Activated CD4-positive, alpha-beta T cell treated with anti-CD3 and anti-CD28 coated beads, Interleukin-2, amount 50 U/mL, for 16 hours (primary cell): ENCODE data around the gene STUM.
"Not testable (repeated sequence)": the region's sequence is repeated elsewhere in the genome, so short reads cannot be mapped to it uniquely, and the experiment has no call there.

Experiments used
- DNase-seq: peaks from one replicate; pipeline ENCODE4 v3.0.0-alpha.2; 2020

Gene STUM

DNA sequence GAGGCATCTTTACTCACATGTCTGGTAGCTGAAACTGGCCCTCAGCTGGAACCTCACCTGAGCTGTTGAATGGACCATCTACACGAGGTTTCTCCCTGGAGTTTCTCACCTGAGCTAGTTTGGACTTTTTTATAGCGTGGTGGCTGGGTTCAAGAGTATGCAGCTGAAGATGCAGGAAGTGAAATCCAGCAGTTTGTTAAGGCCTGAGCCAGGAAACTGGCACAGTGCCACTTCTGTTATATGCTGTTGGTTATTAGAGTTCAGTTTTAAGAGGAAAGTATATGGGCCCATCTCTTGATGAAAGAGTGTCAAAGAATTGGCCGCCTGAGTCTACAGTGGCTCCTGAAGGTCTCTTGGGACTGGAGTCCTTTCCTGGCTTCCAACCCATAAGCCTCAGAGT lies 35.6 kb downstream of the STUM start:
- DNase-seq = no peak

DNA sequence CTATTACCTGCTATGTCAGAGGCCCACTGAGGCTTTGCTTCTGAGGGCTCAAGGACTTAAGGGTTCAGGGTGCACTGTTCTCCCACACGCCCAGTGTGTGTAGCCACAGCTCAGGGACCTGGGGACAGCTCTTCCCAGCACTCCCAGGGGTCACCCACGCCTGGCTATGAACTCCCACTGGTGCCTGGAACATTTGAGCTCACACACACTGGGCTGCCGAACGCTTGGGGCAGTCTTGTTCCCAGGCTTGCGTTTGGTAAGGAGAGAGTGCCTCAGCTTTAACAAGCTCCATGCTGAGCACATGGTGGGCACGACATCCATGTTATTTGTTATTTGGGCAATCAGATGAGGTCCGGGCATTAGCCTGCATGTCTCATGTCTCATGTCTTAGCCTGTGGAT lies 37.6 kb downstream of the STUM start:
- no peak for DNase-seq

DNA sequence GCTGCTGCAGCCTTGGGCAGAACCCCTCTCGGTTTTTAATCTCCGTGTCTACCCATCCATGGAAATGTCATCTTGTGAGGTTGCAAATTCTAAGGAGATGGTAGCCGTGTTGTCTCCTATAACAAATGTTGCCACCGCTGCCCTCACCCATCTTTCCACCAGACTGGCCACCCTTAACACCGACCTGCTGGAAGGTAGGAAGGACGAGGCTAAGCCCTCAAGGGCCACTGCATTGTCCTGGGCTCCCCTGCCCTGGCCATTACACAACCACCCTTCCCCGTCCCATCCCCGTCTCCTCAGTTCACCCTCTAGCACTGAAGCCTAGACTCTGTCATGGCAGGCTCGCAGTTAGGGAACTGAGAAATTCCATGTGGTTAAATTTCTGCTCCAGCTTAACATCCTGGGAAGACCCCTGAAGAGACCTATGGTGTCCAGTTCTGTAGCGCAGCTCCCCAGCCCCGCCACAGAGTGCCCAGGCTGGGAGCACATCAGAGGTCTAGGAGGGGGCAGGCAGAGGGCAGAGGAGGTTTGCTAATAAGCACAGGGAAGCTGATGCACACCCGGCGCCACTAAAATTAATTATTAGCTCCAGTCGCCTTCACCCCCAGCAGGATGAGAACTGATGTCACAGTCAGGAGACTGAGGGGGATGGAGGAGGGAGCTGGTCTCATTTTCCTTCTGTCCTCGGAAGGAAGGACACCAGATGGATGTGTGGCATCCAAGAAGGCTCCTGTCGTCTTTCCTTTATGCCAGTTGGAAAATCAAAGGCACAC lies 38.3 kb downstream of the STUM start:
- no peak for DNase-seq

DNA sequence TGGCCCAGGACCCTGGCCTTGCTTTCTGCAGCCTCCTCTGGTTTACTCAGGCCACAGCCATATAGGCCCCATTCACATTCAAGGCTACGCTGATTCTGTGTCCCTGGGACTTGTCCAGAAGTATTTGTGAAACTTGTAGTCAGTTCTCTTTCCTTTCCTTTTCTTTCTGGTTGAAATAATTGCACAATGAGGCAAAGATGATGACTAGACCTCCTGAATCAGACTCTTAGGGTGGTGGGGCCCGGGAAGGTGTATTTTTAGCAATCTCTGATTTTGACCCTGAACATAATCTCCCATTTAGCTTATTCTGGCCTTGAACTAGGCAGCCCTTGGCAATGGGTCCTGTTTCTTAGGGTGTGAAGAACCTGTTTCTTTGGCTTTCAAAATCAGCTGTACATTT lies 39.9 kb downstream of the STUM start:
- DNase-seq = no peak

DNA sequence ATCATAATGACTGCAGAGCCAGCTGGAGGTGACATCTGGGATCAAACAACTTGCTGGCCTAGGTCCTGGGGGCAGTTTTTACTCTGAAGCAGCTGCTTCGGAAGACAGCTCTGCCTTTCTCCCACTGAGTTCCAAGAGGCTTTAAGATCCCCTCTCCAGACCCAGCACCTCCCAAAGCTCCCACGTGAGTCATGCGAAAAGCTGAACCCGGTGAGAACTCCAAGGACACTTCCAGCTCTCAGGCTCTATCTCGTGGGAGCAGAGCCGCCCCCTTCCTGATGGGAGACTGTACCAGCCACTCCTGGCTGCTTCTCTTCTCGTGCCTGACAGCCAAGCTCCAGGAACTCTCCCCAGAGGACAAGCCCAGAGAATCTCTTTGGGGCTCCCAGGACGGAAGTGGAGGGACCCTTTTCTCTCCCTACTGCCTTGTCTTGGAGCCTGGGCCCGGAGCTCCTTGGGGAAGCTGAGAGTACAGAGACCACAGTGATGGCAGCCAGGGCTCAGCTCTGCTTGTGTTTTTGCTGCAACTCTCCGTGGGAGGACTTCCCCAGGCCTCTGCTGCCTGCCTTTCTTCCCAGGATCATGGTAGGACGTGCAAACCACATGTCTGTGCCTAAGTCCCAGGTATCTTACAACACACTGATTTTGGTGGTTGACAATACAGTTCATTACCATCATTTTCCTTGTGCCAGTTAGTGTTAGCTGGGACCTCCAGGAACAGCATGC lies 40.6 kb downstream of the STUM start:
- no peak for DNase-seq

DNA sequence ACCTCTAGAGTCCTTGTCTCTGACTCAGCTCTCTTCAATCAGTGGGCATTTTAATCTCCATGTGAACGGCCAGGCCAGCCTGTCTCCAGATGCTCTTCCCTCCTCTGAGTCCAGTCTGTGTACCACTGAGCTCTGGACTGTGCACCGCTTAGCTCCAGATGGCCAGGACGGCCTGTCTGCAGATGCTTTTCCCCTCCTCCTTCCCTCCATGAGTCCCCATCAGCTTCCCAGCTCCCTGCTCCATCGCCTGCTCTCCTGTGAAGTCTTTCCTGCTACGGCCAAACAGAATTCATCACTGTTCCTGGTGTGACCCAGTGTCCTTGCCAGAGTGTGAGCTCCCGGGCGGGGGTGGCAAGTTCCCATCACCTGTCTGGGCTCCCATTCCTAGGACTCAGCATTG lies 42.0 kb downstream of the STUM start:
- DNase-seq = no peak

DNA sequence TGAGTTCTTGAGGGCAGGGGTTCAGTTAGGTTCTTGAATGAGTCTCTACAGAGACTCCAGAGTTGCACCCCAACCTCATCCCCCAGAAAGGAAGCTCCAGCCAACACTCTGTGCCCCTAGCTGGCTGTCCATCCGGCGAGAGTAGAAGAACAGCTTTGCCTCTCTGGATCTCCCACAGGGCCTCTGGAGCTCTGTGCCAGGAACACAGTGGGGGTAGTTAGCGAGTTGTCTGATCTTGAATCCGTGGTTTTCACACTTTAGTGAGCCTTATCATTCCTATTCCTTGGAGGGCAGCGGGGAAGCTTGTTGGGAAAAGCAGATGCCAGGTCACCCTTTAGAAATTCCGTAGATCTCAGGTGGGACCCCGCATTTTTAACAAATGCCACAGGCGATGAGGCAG lies 45.0 kb downstream of the STUM start:
- no peak for DNase-seq

DNA sequence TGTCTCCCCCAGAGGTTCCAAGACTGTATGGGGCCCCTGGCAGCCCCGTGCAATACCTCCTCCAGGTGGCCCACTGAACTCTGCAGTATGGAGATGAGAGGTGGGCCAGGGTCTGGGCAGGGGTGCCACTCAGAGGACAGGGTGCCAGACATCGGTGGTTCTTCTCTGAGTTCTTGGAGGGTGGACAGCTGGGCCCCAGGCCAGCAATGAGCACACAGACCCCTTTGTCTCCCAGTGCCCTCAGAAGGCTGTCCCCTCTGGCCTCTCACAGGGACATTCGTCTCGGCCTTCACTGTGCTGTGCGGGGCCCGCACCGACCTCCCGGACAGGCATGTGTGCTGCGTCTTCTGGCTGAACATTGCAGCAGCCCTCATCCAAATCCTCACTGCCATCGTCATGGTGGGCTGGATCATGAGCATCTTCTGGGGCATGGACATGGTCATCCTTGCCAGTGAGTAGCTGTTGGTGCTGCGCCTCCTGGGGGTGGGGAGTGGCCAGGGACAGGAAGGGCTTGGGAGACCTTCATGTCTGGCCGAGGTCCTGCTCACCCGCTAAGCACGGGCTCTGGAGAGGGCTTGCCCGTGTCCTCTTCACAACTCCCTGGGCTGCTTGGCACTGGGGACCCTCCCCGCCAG lies 48.1 kb downstream of the STUM start:
- no peak for DNase-seq

DNA sequence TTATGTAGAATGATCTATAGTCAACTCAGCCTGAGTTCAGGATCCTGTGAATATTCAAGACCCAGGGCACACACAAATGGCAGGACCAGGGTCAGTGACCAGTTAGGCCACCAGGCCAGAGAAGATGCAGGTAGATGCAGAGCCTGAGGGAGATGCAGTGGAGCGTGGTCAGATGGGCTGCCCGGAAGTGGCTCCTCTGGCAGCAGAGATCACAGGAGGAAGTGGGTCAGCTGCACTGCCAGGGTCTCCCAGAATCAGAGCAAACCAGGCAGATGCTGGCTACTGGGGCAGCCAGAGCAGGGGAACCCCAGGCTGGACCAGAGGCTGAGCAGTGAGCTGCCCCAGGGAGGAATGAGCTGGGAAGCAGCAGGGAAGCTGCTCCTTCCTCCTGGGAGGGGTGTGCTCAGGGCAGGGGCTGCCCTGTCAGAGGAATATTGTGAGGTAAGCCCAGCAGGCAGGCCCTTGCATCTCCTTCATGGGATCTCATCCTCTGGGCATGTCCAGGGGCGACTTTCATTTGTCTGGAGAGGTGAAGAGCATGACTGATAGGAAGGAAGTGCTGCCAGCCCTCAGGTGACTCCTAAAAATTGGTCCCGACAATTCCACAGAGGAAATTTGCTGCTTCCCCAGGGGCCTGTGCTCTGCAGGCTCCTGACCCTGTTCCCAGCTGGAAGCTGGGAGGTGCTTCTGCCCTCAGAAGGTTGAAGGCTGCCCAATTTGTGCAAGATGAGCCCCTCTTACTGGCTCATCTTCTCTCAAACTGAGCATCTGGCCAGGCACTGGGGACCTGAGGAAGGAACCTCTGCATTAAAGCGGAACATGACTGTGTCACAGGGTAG lies 49.3 kb downstream of the STUM start:
- no peak for DNase-seq

DNA sequence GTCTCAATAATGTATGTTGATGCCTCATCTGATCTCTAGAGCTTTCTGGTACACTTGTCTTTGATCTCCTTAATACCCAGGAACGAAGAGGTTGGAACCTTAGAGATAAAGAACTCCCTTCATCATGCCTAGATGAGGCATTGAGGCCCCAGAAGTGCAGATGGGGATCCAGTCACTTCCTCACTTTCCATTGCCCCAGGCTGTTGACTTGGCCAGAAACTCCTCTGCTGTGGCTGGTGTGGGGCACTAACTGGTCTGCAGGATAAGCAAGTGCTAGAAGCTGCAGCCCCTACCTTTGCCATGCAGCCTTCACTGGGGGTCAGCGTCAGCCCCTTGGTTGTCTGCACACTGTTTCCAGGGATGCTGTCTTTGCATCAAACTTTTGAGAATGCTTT lies 49.9 kb downstream of the STUM start:
- no peak for DNase-seq

DNA sequence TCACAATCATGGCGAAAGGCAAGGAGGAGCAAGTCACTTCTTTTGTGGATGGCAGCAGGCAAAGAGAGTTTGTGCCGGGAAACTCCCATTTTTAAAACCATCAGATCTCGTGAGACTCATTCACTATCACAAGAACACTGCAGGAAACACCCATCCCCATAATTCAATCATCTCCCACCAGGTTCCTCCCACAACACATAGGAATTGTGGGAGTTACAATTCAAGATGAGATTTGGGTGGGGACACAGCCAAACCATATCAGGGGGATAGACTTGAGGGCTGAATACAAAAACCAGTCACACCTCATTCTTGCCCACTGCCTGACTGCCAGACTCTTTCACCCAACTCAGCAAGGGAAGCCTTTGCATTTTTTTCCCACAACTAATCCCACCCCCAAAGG lies 50.4 kb downstream of the STUM start:
- not testable (repeated sequence) for DNase-seq

DNA sequence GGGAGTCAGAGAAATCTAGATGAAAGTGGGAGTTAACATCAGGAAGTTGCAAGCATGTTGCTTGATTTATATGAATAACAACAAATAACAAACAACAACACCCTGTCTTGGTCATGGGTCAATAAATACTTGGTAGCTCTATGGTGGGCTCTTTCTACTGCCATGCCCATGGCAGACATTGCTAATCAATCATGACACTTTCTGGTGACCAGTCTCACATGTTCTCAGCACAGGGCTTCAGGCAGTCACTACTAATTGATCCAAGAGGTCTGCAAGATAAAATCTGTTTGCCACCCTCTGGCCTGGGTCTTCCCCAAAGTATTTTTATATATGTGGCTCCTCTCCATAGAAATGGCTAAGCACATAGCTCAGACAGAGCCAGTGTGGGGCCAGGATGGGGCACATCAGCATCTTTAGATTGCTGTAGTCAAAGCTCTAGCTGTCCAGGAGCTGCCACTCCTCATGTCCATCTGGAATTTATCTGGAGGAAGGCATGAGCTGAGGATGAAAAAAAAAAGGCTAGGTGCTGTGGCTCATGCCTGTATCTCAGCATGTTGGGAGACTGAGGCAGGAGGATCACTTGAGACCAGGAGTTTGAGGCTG lies 51.2 kb downstream of the STUM start:
- DNase-seq = no peak

DNA sequence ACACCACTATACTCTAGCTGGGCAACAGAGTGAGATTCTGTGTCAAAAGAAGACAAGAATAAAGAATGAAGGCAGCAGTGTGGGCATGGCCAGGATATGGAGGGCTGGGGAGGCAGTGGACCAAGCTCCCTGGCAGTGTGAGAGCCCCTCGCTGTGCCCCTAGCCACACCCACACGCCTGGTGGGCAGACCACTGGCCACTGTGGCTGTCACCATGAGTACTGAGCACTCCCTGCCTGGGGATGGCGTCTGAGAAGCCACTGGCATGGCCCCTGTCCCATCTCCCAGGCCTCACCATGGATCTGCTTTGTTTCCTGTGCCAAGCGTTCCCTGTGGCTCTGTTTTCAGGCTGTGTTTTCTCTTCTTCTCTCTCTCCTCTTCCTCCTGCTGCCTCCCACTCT lies 51.7 kb downstream of the STUM start:
- DNase-seq = no peak

DNA sequence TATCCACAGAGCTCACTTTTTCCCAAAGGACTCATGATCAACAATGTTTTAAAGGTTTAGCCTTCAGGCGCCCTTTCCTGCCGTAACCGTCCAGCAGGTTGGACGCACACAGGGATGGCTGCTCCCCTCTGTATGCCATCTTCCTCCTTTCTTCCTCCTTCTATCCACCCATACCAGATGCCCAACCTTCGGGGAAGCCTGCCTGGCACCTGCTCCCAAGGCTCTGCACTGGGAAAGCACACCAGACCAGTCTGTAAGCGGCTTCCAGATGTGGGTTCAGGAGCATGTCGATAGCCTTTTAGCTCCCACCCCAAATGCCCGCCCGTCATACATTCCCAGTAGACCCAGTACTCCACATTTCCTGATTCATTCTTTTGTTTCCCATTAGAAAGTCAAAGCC lies 52.9 kb downstream of the STUM start:
- DNase-seq = no peak

DNA sequence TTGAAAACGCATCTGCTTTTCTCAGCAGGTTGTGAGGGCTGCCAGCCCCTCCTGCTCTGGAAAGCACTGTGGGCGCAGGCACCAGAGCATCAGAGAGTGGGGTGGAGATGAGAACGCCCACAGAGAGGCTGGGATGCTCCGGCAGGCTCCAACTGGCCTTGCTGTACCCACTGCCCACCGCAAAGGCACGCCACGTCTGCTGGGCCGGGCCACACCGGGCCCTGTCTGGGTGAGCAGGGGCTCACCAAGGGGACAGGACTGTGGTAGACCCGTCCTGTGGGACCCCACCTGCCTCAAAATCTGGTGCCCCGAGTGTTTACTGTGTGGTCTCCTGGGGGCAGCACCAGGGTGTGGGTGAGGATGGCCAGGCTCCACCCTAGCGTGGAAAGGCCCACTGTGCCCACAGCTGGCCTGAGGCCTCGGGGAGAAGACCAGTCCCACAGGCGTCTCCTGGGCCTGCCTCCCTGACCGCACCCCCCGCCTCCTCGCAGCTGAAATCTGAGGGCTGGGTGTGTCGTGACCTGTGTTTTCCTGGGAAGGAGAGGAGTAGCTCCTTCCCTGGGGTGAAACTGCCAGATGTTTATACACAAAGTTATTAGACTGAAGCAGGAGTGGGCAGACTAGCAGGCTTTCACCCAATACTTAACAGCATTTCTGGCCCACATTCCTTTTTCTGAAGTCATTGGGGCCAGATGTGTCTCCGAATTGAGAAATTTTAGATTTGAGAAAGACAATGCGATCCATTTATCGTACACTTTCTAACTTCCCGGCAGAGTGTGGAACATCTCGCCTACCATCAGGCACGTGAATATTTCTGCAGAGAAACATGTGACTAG lies 53.8 kb downstream of the STUM start:
- DNase-seq = no peak

DNA sequence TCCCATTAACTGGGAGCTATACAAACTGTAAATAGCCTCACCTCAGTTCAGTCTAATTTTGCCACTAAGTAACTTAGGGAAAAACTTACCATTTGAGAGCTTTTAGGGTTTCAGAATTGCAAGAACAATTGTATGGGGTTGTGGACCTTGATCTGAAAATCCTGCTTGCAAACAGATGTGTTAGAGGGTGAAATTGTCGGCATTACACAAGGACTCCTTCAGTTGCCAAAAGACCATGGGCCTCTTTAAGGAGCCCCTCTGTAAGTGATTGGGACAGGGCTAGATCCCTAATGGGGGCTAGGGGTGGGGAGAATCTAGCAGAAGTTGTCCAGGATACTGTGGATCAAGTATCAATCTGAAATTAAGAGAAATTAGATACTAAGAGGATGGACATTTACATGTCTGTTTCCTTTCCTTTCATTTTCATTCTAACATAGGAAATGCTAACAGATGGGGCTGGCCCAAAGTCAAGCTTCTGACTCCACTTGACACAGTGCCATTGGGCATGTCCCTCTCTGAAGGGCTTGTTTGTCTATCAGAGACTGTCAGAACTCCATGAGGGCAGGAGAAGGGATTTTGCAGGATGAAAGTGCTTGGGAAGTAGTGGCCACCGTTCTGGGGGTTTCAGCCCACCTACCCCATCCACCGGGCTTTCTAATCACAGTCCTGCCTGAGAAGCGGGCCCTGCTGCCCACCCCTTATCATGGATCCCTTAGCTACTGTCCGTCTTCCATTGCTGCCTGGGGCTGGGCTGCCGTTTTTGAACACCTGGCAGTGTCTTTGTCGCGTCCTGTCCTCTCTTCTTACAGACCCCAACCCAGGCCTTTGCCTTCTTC lies 54.7 kb downstream of the STUM start:
- no peak for DNase-seq

DNA sequence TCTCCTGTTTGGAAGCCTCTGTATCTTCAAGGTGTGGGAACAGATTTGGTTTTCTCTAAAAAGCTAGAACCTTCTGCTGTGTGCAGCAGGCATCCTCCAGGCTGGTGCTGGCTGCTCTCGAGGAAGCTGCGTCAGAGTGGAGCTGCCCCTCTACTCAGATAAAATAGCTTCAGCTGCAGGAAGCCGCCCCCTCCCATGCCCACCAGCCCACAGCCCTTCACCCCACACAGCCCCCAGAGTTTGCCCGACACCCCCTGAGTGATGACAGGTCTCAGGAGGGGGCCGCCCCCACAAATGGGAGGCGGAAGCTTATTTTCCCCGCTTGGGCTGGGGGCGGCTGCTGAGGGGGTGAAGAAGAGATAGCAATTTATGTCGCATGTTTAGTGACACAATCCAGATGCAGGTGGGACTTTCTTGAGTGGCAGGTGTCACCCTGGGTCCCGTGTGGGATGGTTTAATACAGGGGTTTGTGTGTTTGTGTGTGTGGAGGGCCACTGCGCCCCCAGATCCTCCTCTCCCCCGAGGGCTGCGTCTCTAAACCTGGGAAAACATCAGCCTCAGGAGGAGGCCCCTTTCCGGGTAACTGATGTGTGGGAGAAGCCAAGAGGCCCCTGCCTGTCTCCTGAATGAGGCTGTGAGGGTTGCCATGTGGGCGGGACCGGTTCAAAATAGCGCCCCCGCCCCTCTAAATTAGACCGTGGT lies 55.4 kb downstream of the STUM start:
- DNase-seq = no peak

DNA sequence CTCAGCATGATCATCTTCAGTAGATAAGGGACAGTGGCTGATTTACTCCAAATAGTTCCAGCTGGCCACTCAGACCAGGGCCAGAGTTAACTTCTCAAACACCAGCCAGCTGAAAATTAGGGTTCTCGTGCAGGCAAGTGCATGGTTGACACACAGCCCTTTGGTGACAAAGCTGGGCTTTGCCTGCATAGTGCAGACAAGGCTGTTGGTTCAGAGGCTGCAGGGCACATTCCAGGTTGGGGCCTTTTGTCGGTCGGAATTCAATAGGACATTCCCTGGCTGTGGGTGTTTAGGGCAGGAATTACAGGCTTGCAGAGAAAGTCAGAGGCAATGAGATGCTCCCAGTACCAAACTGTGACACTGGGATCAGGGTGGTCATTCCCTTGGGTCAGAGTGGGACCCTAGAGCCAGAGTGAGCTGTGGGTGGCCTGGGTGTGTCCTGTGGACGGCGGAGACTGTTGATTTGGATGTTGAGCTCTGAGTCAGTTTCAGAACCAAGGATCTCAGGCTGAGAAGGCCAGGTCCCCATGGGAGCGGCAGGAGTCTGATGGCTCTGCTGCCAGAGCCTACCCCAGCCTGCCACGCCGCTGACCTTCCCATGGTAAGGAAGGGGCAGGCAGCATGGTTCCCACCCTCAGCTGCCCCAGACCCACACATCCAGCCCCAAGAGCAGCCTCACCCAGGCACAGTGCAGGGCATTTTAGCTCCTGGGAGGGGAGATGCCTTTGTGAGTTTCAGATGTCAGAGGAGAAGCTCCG lies 56.2 kb downstream of the STUM start:
- DNase-seq = no peak

DNA sequence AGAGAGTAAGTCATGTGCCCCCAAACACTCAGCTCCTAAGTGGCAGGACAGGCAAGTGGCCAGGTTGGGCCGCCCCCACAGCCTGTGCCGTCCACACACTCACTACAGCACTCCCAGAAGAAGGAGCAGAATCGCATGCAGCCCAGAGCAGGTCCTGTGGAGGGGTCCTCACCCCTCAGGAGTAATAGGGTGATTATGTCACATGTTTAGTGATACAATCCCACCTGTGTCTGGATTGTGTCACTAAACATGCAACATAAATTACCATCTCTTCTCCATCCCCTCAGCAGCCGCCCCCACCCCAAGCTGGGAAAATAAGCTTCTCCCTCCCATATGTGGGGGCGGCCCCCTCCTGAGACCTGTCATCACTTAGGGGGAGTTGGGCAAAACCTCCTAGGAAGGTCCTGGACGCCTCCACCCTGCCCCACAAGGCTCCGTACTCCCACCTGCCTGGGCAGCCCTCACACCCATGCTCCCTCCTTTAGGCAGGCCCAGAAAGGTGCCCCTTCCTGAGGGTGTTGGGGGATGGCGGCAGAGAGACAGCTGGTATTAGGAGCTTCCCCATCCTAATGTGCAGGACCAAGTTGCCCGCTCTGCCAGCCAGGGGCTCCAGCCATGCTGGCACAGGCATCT lies 56.9 kb downstream of the STUM start:
- DNase-seq = no peak
